AG10803 (cell line): Measurements from ENCODE around the gene MAMSTR.
"Not testable (repeated sequence)": the region's sequence is repeated elsewhere in the genome, so short reads cannot be mapped to it uniquely, and the experiment has no call there.

ENCODE experiments used
- DNase-seq: peaks from one replicate; pipeline ENCODE4 v3.0.0; 2010; ENCODE audit warnings: low read depth
- H3K4me3 ChIP-seq: 2 replicates; pipeline ENCODE4 v1.5.1; 2011; ENCODE audit warnings: mild to moderate bottlenecking, low read length, control low read depth
- TF ChIP-seq, protein P1 (sequence below): conservative IDR thresholded peaks from 2 replicates; pipeline ENCODE4 v1.5.1; 2011; ENCODE audit warnings: mild to moderate bottlenecking, low read length, control low read depth, inconsistent platforms

Gene MAMSTR

DNA sequence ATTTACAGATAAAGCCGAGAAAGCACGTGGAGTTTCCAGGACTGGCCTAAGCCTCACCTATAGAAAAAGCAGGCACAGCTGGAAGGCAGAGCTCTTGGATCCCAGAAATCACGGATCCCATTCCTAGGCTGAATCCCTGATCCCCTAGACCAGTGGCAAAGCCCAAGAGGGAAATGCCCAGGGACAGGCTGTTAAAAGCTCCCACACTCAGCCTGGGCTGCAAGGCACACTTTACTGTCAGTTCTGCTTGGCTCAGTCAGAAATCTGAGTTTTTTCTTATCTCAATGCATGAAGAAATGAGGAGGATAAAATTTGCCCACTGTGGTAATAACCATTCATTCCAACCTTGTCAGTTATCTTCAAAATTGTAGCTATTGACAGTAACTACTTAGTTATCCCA is 31.7 kb downstream of the MAMSTR start:
- no peak for DNase-seq
- H3K4me3 ChIP-seq, result no peak overlapping the region
- TF ChIP-seq, protein P1, sequence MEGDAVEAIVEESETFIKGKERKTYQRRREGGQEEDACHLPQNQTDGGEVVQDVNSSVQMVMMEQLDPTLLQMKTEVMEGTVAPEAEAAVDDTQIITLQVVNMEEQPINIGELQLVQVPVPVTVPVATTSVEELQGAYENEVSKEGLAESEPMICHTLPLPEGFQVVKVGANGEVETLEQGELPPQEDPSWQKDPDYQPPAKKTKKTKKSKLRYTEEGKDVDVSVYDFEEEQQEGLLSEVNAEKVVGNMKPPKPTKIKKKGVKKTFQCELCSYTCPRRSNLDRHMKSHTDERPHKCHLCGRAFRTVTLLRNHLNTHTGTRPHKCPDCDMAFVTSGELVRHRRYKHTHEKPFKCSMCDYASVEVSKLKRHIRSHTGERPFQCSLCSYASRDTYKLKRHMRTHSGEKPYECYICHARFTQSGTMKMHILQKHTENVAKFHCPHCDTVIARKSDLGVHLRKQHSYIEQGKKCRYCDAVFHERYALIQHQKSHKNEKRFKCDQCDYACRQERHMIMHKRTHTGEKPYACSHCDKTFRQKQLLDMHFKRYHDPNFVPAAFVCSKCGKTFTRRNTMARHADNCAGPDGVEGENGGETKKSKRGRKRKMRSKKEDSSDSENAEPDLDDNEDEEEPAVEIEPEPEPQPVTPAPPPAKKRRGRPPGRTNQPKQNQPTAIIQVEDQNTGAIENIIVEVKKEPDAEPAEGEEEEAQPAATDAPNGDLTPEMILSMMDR, result no peak

DNA sequence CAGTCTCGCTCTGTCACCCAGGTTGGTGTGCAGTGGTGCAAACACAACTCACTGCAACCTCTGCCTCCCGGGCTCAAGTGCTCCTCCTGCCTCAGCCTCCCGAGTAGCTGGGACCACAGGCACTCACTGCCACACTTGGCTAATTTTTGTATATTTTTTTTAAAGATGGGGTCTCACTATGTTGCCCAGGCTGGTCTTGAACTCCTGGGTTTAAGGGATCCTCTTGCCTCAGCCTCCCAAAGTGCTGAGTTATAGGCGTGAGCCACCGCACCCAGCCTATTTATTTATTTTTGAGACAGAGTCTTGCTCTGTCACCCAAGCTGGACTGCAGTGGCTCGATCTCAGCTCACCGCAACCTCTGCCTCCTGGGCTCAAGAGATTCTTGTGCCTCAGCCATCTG is 32.9 kb downstream of the MAMSTR start:
- not testable (repeated sequence) for H3K4me3 ChIP-seq, DNase-seq

DNA sequence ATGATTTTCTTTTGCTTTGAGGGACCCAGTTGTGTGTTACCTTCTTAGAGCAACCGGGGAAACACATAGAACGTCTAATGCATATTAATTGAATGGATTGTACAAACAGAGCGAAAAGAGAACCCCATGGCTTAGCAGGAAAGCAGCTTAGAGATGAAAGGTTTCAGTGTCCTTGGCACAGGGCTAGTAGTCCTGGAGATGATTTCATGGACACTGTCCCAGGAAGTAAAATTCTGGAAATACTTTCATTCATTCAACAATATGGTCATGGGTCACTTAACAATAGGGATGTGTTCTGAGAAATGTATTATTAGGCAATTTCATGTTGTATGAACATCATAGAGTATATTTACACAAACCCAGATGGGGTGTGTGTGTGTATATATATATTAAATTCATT is 33.4 kb downstream of the MAMSTR start:
- no peak for DNase-seq
- H3K4me3 ChIP-seq, result no peak overlapping the region
- TF ChIP-seq, protein P1, result no peak

DNA sequence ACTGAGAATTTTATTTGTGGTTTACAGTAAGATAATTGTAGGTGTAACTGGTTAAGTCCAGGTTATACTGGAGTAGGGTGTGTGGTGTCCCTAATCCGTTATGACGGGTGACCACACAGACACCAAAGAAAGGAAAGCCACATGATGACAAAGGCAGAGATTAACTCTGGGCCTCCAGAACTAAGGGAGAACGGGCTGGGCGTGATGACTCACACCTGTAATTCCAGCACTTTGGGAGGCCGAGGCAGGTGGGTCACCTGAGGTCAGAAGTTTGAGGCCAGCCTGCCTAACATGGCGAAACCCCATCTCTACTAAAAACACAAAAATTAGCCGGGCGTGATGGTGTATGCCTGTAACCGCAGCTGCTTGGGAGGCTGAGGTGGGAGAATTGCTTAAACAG is 33.9 kb downstream of the MAMSTR start:
- TF ChIP-seq, protein P1, result no peak
- no peak overlapping the region for H3K4me3 ChIP-seq
- DNase-seq, result no peak

DNA sequence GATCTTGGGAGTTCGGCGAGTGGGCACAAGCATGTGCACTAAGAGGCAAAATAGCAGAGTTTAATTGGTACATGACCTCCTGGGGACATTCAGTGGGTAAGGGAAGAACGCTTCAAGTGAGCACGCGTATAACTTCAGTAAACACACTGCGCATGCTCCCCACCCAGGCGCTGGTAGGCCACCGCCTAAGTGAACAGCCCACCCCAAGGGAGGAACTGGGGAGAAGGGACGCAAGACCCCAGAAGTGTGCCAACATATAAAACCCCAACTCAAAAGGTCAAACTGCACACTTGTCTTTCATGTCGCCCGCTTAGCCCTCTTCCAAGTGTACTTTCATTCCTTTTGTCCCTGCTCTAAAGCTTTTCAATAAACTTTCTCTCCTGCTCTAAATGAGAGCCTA is 36.2 kb downstream of the MAMSTR start:
- peak overlapping the region; percentile 20; the same call in 1 of the 2 replicates for H3K4me3 ChIP-seq
- peak; percentile 42 for DNase-seq
- TF ChIP-seq, protein P1, result no peak

DNA sequence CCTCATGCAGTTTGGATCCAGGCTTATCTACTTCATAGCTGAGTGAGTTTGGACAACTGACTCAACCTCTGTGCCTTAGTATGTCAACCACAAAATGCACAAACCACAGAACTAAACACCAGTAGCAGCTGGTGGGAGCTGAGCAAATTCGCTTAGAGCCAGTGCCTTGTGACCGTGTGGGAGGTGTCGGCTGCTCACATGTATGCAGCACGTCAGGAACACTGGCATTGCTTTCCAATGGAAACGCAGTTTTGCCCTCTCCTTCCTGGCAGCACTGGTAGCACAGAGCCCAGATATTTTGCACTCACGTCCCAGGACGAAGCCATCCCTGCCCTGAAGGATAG is 38.4 kb downstream of the MAMSTR start:
- H3K4me3 ChIP-seq, result no peak overlapping the region
- peak; percentile 30 for DNase-seq
- TF ChIP-seq, protein P1, result no peak

DNA sequence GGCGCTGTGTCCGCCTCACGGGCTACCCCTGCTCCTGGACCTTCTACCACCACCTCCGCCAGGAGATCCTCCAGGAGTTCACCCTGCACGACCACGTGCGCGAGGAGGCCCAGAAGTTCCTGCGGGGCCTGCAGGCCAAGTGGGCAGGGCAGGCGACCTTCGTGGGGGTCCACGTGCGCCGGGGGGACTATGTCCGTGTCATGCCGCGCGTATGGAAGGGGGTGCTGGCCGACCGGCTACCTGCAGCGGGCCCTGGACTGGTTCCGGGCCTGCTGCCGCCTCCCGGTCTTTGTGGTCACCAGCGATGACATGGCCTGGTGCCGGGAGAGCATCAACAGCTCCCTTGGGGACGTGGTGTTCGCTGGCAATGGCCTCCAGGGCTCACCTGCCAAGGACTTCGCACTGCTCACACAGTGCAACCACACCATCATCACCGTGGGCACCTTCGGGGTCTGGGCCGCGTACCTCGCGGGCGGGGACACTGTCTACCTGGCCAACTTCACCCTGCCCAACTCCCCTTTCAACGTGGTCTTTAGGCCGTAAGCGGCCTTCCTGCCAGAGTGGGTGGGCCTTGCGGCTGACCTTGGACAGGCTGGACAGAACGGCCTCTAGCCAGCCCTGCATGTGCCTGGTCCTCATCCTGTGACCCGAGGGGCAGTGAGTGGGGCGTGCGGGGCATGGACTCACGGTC is 38.9 kb downstream of the MAMSTR start:
- TF ChIP-seq, protein P1, result no peak
- no peak overlapping the region for H3K4me3 ChIP-seq
- DNase-seq, result no peak

DNA sequence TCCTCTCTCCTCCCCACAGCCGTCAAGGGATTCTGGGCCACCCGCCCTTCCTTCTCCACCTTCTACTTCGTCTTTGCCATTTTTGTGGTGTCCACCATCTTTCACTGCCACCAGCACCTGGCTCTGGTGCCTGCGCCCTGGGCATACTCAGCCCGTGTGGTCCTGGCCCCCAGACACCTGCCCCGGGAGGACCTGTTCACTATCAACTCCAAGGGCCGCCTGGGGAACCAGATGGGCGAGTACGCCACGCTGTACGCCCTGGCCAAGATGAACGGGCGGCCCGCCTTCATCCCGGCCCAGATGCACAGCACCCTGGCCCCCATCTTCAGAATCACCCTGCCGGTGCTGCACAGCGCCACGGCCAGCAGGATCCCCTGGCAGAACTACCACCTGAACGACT is 39.5 kb downstream of the MAMSTR start:
- not testable (repeated sequence) for DNase-seq, H3K4me3 ChIP-seq
